HG03520 (cell line): ENCODE results near the gene OR52J3.
"Not testable (repeated sequence)": the region's sequence is repeated elsewhere in the genome, so short reads cannot be mapped to it uniquely, and the experiment has no call there.

Experiments
- ATAC-seq: cut with Tn5 transposase; IDR thresholded peaks from one replicate; pipeline ENCODE4 v1.9.1; 2021; ENCODE audit warnings: mild to moderate bottlenecking, moderate library complexity; ENCODE audit not compliant: unreplicated experiment

The OR52J3 gene

DNA sequence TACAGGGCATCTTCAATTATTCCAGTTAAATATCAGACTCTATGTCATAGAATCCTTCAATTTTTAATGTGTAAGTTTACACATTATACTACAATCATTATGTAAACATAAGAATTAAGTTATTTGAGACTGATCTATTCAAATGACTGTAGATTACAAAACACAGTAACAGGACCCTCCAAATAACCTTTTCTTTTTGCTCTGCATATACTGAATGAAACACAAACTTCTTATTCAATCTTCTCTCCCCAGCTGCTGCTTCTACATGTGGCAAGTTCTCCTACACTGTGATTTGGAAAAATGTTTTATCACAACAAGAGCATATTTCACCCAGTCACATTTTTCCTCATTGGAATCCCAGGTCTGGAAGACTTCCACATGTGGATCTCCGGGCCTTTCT, at the start of gene OR52J3:
Gene OR52J3, plus strand, starts transcription at position 301 of the 400 bp plus-strand sequence. Its CDS starts 0 bp downstream, at position 301.
- no peak for ATAC-seq

- no peak for ATAC-seq
Measured at GRCh38 chr11:5004424-5005274, 41.7 kb upstream of the OR52J3 start.

GRCh38 chr11:5007561-5007960, 38.8 kb upstream of the OR52J3 start:
- ATAC-seq, result no peak

- ATAC-seq, result no peak
Measured at GRCh38 chr11:5011254-5011653, 35.1 kb upstream of the OR52J3 start.

- ATAC-seq, result no peak
Measured at GRCh38 chr11:5013012-5013411, 33.3 kb upstream of the OR52J3 start.

DNA sequence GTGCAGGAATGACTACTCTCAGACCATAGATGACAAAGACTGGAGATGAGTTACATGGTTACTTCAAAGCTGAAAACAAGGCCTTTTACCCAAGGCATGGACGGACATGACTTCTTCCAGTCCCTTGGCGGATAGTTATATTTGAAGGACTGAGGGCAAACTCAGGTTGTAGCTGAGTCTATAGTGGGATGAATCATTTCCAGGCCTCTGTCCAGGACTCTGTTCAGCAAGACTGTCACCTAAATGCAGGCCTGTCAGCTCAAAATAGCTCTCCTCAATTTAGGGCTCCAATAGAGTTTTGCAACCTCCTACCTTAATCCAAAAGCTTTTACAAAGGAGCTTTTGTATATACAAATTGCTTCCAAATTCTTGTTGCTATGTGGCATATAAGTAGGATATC, 24.3 kb upstream of the OR52J3 start:
- no peak for ATAC-seq

GRCh38 chr11:5036669-5037068, 9.7 kb upstream of the OR52J3 start:
- no peak for ATAC-seq

DNA sequence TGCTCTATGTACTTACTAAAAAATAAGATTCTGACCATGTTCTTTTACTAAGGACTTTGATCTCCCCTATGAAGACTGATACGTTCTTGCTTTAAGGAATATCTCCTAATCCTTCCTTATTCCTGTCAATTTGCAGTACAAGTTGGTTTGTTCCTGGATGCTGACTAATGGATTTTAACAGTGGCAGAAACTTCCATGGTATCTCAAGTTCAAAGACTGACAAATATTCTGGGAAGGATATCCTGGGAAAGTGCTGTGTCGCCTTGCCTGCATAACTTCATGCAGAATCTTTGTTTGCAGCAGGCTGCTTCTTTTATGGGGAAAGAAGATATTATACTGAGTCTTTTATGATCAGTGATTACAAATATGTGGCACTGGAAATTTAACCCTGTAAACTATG, 8.4 kb upstream of the OR52J3 start:
- no peak for ATAC-seq

DNA sequence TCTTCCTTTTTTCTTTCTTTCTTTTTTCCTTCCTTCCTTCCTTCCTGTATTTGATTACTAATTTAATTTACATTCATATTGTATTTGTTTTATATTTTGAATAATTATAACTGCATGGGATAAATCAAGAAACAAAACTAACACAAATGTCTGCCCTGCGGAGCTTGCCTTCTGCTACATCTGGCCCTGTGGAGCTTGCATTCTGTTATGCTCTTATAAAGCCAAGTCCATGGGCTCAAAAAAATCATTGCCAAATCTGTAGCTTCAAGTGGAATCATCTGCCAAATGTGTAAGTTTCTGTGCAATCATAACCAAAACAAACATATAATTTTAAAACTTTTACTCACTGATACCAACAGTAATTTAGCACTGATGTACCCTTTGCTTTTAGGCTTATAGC, 8.0 kb upstream of the OR52J3 start:
- no peak for ATAC-seq

DNA sequence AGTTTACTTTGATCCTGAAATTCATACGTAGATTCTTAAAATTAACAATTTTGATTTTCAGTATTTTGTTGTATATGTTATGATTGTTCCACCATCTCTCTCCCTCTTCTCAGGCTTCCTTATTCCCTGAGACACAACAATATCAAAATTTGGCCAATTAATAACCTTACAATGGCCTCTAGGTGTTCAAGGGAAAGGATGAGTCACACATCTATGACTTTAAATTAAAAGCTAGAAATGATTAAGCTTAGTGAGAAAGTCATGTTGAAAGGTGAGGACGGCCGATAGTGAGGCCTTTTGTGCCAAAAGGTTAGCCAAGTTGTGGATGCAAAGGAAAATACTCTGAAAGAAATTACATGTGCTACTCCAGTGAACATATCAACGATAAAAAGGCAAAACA, 5.5 kb upstream of the OR52J3 start:
- no peak for ATAC-seq

GRCh38 chr11:5042091-5042490, 4.2 kb upstream of the OR52J3 start:
- ATAC-seq, result no peak

DNA sequence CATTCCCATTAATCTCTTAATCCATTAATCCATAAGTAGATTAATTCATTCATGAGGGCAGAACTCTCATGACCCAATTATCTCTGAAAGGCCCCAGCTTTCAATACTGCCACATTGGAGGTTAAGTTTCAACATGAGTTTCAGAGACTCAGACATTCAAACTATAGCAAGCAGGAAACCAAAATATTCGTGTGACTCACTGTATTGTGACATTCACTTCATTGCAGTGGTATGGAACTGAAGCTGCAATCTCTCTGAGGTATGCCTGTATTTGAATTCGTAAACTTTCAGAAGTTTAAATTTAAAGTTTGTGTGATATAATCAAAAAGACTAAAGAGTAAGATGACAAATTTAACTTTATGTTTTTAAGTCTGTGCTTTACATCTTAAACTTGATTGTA, 2.9 kb upstream of the OR52J3 start:
- ATAC-seq, result no peak

DNA sequence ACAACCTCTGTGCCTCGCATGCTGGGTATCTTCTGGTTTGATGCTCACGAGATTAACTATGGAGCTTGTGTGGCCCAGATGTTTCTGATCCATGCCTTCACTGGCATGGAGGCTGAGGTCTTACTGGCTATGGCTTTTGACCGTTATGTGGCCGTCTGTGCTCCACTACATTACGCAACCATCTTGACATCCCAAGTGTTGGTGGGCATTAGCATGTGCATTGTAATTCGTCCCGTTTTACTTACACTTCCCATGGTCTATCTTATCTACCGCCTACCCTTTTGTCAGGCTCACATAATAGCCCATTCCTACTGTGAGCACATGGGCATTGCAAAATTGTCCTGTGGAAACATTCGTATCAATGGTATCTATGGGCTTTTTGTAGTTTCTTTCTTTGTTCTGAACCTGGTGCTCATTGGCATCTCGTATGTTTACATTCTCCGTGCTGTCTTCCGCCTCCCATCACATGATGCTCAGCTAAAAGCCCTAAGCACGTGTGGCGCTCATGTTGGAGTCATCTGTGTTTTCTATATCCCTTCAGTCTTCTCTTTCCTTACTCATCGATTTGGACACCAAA, 516 bp downstream of the OR52J3 start:
- ATAC-seq, result no peak

DNA sequence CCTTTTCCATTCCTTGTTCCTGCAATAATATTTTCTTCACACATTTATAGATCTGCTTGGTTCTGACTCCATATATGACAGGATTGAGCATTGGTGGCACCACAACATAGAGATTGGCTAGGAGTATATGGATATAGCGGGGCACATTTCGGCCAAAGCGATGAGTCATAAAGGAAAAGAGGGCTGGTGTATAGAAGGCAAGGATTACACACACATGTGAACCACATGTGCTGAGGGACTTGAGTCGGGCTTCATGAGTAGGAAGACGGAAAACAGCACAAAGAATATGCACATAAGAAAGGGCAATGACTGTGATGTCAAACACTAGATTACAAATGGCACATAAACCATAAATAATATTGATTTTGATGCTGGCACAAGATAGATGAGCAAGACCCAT, 12.4 kb downstream of the OR52J3 start:
- not testable (repeated sequence) for ATAC-seq

DNA sequence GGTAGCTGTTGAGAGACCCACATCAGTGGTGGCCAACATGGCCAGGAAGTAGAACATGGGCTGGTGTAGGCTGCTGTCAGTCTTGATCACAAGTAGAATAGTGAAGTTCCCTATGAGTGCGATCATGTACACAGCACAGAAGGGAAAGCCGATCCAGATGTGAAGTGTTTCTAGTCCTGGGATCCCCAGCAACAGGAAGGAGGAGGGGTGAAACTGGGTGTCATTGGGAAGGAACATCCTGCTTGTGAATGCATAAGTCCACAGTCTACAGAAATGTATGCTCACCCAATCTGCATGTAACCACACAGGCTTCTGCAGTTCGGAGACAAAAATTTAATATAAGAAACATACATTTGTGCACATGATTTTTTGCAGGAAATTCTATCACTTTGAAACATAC, 13.1 kb downstream of the OR52J3 start, which contains the start of gene OR52E2:
Gene OR52E2, minus strand, starts transcription at position 237 of the 400 bp plus-strand sequence. Its CDS starts 0 bp downstream, at position 237.
- no peak for ATAC-seq

GRCh38 chr11:5065027-5065426, 18.7 kb downstream of the OR52J3 start:
- no peak for ATAC-seq

GRCh38 chr11:5069272-5069671, 22.9 kb downstream of the OR52J3 start, which contains the start of gene OR52E1:
OR52E1 (plus strand) TSS chr11:5069572.
- no peak for ATAC-seq

- ATAC-seq, result no peak
Measured at GRCh38 chr11:5071799-5072198, 25.5 kb downstream of the OR52J3 start.

DNA sequence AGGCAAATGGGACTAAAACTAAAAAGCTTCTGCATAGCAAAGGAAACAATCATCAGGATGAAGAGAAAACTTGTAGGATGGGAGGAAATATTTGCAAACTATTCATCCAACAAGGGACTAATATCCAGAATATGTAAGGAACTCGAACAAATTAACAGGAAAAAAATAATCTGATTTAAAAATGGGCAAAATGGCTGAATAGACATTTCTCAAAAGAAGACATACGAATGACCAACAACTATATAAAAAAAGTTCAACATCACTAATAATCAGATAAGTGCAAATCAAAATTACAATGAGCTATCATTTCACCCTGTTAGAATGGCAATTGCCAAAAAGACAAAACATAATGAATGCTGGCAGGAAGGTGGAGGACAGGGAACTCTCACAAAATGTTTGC, 35.1 kb downstream of the OR52J3 start:
- no peak for ATAC-seq

- no peak for ATAC-seq
Measured at GRCh38 chr11:5083602-5084001, 37.3 kb downstream of the OR52J3 start.

DNA sequence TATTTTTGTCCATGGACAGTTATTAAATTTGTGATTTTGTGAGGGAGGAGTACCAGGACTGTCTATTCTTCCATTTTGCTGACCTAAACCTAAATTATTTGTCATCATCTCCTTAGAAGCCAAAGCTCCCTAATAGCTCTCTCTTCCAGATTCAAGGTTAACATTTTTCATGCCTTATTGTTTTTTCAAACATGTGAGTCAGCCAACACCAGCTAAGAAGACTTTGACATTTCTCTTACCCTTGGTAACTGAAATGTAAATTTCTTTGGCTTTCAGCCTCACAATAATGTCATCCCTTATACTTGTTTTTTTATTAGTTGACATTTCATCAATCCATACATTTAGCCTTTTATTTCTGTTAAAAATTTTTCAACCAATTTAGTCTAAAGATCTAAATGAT, 42.2 kb downstream of the OR52J3 start:
- no peak for ATAC-seq

DNA sequence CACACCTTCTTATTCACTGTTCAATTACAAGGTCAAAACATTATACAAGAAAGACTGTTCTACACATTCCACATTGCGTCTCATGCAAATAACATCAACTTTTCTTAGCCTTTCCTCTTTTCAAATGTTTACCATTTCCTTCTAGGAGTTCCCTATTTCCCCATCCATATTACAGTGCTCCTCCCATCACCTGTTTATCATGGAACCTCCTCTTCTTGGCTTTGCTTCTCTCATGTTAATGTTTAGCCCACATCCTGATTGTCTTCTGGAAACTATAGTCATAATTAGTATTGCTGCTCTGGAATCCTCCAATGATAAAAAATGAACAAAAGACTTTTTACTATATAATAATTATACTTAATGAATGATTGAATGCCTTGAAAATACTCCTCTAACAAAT, 44.3 kb downstream of the OR52J3 start:
- no peak for ATAC-seq
